Kasumi-1 (cell line): ENCODE results near the gene GPSM1.

ENCODE experiments used
- DNase-seq, 2 experiments: peaks; one replicate each; lab custom pipeline; 2025; lab: John Stamatoyannopoulos, UW

The GPSM1 gene

GRCh38 chr9:136304981-136305380 lies 22.4 kb upstream of the GPSM1 start:
- DNase-seq = no peak

GRCh38 chr9:136305804-136306203 lies 21.5 kb upstream of the GPSM1 start:
- no peak for DNase-seq

- no peak for DNase-seq
These were observed 20.8 kb upstream of the GPSM1 start for GRCh38 chr9:136306211-136307208.

GRCh38 chr9:136307215-136307750 lies 20.1 kb upstream of the GPSM1 start:
- DNase-seq = no peak

GRCh38 chr9:136308006-136308701 lies 19.2 kb upstream of the GPSM1 start:
- DNase-seq = no peak

GRCh38 chr9:136308702-136309053 lies 18.7 kb upstream of the GPSM1 start:
- DNase-seq = no peak

- DNase-seq = no peak
These were observed 18.1 kb upstream of the GPSM1 start for GRCh38 chr9:136309101-136309801.

GRCh38 chr9:136309806-136310220 lies 17.5 kb upstream of the GPSM1 start:
- DNase-seq = no peak

- no peak for DNase-seq
These were observed 16.9 kb upstream of the GPSM1 start for GRCh38 chr9:136310273-136311030.

- no peak for DNase-seq
These were observed 16.0 kb upstream of the GPSM1 start for GRCh38 chr9:136311051-136312008.

GRCh38 chr9:136312009-136312375 lies 15.3 kb upstream of the GPSM1 start:
- DNase-seq = no peak

- peak; percentile 4 to 39 for DNase-seq
These were observed 14.9 kb upstream of the GPSM1 start for GRCh38 chr9:136312436-136312835.

GRCh38 chr9:136313111-136314055 lies 14.0 kb upstream of the GPSM1 start:
- DNase-seq = no peak

GRCh38 chr9:136314056-136314416 lies 13.3 kb upstream of the GPSM1 start:
- DNase-seq = no peak

GRCh38 chr9:136314944-136315343 lies 12.4 kb upstream of the GPSM1 start:
- no peak for DNase-seq

- no peak for DNase-seq
These were observed 11.0 kb upstream of the GPSM1 start for GRCh38 chr9:136316271-136316751.

- DNase-seq = no peak
These were observed 10.3 kb upstream of the GPSM1 start for GRCh38 chr9:136316896-136317676.

GRCh38 chr9:136317695-136318094 lies 9.6 kb upstream of the GPSM1 start:
- no peak for DNase-seq
